Astrocyte of the hippocampus (primary cell): Measurements from ENCODE around the gene NR2E3.
A peak's percentile ranks its signal among the peaks of the same experiment; 100 is the strongest.

Experiments used
- DNase-seq: peaks from one replicate; pipeline ENCODE4 v3.0.0; 2011; ENCODE audit warnings: low read depth, low spot score

NR2E3 gene

GRCh38 chr15:71791975-71792374 lies 18.4 kb upstream of the NR2E3 start:
- DNase-seq = no peak

- DNase-seq = peak; percentile 89
Observed at GRCh38 chr15:71792521-71792920, 17.8 kb upstream of the NR2E3 start.

- no peak for DNase-seq
Observed at GRCh38 chr15:71798641-71799040, 11.7 kb upstream of the NR2E3 start.

GRCh38 chr15:71800190-71800589 lies 10.2 kb upstream of the NR2E3 start:
- no peak for DNase-seq

- peak; percentile 87 for DNase-seq
Observed at GRCh38 chr15:71800835-71801745, 9.3 kb upstream of the NR2E3 start.

GRCh38 chr15:71801935-71802655 lies 8.3 kb upstream of the NR2E3 start:
- no peak for DNase-seq

GRCh38 chr15:71802770-71803169 lies 7.6 kb upstream of the NR2E3 start:
- no peak for DNase-seq

- DNase-seq = no peak
Observed at GRCh38 chr15:71804226-71804625, 6.1 kb upstream of the NR2E3 start.

GRCh38 chr15:71804695-71805470 lies 5.5 kb upstream of the NR2E3 start:
- peak; percentile 25 for DNase-seq

GRCh38 chr15:71806452-71806931 lies 3.9 kb upstream of the NR2E3 start:
- DNase-seq = peak; percentile 67

GRCh38 chr15:71807125-71807629 lies 3.2 kb upstream of the NR2E3 start:
- peak; percentile 67 for DNase-seq

GRCh38 chr15:71807691-71808091 lies 2.7 kb upstream of the NR2E3 start:
- DNase-seq = peak; percentile 68

- no peak for DNase-seq
Observed at GRCh38 chr15:71808311-71809020, 1.9 kb upstream of the NR2E3 start.

- DNase-seq = no peak
Observed at GRCh38 chr15:71809346-71809745, 1.0 kb upstream of the NR2E3 start.

GRCh38 chr15:71811036-71811736 lies 832 bp downstream of the NR2E3 start:
- DNase-seq = no peak

GRCh38 chr15:71811752-71812735 lies 1.7 kb downstream of the NR2E3 start:
- no peak for DNase-seq

GRCh38 chr15:71812966-71813722 lies 2.8 kb downstream of the NR2E3 start:
- DNase-seq = no peak

- DNase-seq = no peak
Observed at GRCh38 chr15:71813723-71814470, 3.5 kb downstream of the NR2E3 start.
